Measurements from ENCODE around the gene TADA3. TPM values are rescaled to one million over a fixed set of nuclear protein-coding genes. Genes with fewer than 3 reads are reported as not detected.

The TADA3 gene
- total RNA-seq, 1 donor from 2014 or later: 45.3 TPM

- intact Hi-C loops (cut with micrococcal nuclease): no loop called here
Measured at GRCh38 chr3:9809239-9809614, 17.0 kb upstream of the TADA3 start.

GRCh38 chr3:9808345-9809037 lies 16.2 kb upstream of the TADA3 start:
- no peak for TF ChIP-seq CTCF (IDR thresholded peaks at IDR 0.05; ENCODE audit: borderline replicate concordance)
- H3K4me1 ChIP-seq: peaks cover 26% of the 10 kb centered on the region
- no peaks in the 10 kb centered on the region for H3K9me3 ChIP-seq (replicated peaks)
- intact Hi-C loops (cut with micrococcal nuclease): no loop called here
- no peak for DNase-seq
- H3K27me3 ChIP-seq (ENCODE audit: low read depth): no peaks in the 10 kb centered on the region
- no peak overlapping the region for H3K4me3 ChIP-seq
- H3K36me3 ChIP-seq: peaks cover 45% of the 10 kb centered on the region
- peak overlapping the region; percentile 95 for H3K27ac ChIP-seq (replicated peaks)

More at GRCh38 chr3:9809239-9809614, 17.0 kb upstream of the TADA3 start:
- Histone ChIP-seq H3K4me3 (peak overlapping the region; percentile 81), H3K9me3 (replicated peaks) (no peaks in the 10 kb centered on the region), H3K4me1 (peaks cover 20% of the 10 kb centered on the region), H3K36me3 (peaks cover 42% of the 10 kb centered on the region), H3K27ac (replicated peaks) (peak overlapping the region; percentile 95), H3K27me3 (ENCODE audit: low read depth) (no peaks in the 10 kb centered on the region)
- TF ChIP-seq CTCF (IDR thresholded peaks at IDR 0.05; ENCODE audit: borderline replicate concordance): no peak
- no peak for DNase-seq

GRCh38 chr3:9807981-9808344 lies 15.7 kb upstream of the TADA3 start:
- TF ChIP-seq CTCF (IDR thresholded peaks at IDR 0.05; ENCODE audit: borderline replicate concordance): no peak
- Histone ChIP-seq H3K27ac (replicated peaks) (no peak overlapping the region), H3K9me3 (replicated peaks) (no peaks in the 10 kb centered on the region), H3K36me3 (peaks cover 46% of the 10 kb centered on the region), H3K4me3 (no peak overlapping the region), H3K4me1 (peaks cover 32% of the 10 kb centered on the region), H3K27me3 (ENCODE audit: low read depth) (no peaks in the 10 kb centered on the region)
- no peak for DNase-seq
- intact Hi-C loops (cut with micrococcal nuclease): no loop called here

GRCh38 chr3:9806688-9807589 lies 14.7 kb upstream of the TADA3 start:
- H3K36me3 ChIP-seq: peaks cover 53% of the 10 kb centered on the region
- DNase-seq: no peak
- intact Hi-C loops (cut with micrococcal nuclease): no loop called here
- H3K27me3 ChIP-seq (ENCODE audit: low read depth): no peaks in the 10 kb centered on the region
- no peaks in the 10 kb centered on the region for H3K9me3 ChIP-seq (replicated peaks)
- H3K27ac ChIP-seq (replicated peaks): no peak overlapping the region
- peaks cover 36% of the 10 kb centered on the region for H3K4me1 ChIP-seq
- no peak overlapping the region for H3K4me3 ChIP-seq
- TF ChIP-seq CTCF (IDR thresholded peaks at IDR 0.05; ENCODE audit: borderline replicate concordance): no peak

- peaks cover 61% of the 10 kb centered on the region for H3K36me3 ChIP-seq
- peaks cover 35% of the 10 kb centered on the region for H3K4me1 ChIP-seq
- no peak for DNase-seq
- H3K27me3 ChIP-seq (ENCODE audit: low read depth): no peaks in the 10 kb centered on the region
- intact Hi-C loops (cut with micrococcal nuclease): no loop called here
- H3K9me3 ChIP-seq (replicated peaks): no peaks in the 10 kb centered on the region
- H3K4me3 ChIP-seq: no peak overlapping the region
- no peak for TF ChIP-seq CTCF (IDR thresholded peaks at IDR 0.05; ENCODE audit: borderline replicate concordance)
- H3K27ac ChIP-seq (replicated peaks): no peak overlapping the region
Measured at GRCh38 chr3:9806137-9806536, 13.9 kb upstream of the TADA3 start.

Data from left ventricle myocardium inferior (tissue), 1 donor.